ENCODE results near the gene CRKL. TPM values are rescaled to one million over a fixed set of nuclear protein-coding genes. Genes with fewer than 3 reads are reported as not detected.

The CRKL gene, protein sequence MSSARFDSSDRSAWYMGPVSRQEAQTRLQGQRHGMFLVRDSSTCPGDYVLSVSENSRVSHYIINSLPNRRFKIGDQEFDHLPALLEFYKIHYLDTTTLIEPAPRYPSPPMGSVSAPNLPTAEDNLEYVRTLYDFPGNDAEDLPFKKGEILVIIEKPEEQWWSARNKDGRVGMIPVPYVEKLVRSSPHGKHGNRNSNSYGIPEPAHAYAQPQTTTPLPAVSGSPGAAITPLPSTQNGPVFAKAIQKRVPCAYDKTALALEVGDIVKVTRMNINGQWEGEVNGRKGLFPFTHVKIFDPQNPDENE
- 35.2 and 37.0 TPM in 2 replicates for total RNA-seq

DNA sequence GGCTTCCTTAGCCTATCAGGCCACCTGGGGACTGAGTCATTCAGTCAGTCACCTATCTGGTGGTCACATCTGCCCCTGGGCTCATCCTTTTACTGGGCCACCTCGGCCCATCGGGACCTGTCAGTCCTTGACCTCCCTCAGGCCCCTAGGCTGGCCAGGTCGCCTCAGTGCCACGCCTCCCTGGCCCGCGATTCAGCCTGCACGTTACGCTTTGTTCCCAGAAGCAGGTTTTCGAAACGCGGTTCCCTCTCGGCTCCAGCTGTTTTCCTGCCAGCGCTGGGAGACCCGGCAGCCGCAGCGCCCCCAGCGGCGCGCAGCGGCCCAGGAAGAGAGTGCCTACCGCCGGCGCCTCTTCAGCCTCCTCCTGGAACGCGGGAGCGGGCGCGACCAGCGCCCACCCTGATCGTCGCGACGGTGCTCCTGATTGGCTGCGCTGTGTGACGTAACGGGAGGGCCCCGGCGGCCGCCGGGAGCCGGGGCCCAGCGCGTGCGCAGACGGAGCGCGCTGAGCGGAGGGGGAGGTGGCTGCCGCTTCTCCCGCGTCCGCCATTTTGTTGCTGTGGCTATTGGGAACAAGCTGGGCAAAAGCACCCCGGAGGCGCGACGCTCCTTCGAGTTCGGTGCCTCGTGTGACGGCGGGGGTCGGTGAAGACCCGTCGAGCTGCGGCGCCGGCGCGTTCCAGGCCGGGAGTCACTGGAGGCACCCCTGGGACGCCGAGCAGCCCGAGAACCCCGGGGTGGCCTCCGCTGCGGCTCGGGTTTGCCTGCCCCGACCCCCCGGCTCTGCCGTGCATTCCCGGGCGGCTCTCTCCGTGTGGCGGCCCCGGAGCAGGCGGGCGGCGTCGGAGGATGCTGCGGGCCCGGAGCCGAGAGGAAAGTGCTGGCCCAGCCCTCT, at the start of gene CRKL:
Gene CRKL, plus strand, starts transcription at position 492 of the 895 bp plus-strand sequence. CDS start 528 bp downstream, outside the sequence.

DNA sequence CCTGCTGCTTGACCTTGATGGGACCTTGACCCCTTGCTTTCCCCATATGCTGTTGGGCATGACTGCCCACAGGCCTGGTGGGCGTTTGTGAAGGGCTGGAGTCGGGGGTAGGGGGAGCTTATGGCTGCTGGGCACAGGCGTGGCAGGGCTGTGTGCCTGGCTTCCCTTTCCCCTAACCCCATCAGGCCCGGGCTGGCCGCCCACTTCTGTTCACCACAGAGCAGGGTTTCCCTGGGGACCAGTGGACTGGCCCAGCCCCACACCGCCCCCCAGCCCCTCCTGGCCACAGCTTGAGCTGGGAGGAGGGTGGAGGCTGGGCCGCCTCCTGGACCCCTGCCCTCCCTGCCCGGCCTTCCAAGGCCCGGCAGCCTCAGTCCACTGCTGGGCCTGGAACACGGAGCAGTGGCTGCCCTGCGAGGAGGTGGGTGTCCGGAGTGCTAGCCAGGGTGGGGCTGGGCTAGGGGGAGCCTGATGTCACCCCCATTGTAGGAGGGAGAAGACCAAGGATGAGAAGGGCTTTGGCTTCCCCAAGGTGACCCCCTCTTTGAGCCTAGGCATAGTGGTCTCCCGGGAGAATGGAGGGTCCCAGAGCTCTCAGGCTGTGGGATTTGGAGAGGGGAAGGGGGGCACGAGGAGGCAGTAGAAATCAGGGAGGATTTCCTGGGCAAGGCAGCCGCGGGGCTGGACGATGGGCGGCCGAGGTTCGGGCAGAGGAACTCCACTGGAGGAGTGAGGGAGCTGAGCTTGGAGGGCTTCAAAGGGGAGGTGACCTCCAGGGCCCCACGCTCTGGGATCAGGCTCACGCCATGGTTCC, 49.9 kb downstream of the CRKL start, which contains the start of gene AIFM3:
Gene AIFM3, plus strand, starts transcription at position 373 of the 814 bp plus-strand sequence. CDS start 690 bp downstream, outside the sequence.

DNA sequence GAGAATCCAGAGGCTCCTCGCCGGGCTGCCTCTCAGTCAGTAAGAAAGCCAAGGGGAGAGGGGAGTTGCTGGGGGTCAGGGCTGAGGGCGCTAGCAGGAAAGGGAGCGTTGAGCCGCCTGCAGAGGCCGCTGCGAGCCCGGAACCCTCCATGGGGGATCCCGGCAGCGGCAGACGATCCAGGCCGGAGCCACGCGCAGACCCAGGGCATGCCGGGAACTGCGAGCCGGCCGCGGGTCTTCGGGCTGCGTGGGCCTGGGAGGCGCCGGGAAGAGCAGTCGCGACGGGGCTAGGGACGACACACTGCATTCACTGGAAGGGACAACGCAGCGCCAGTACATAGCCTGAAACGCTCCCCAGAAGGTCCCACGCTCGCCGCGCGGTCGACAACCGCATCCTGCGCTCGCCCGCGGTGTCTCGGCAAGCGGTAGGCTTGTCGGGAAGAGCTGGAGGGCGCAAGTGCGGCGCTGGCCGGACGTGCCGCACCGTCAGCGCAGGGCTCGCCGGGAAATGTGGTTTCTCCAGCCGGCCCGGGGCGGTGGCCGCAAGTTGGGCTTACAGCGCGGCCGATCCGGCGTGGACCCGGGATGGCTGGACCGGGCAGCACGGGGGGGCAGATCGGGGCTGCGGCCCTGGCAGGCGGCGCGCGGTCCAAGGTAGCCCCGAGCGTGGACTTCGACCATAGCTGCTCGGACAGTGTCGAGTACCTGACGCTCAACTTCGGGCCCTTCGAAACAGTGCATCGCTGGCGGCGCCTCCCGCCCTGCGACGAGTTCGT, 64.8 kb downstream of the CRKL start, which contains the start of gene LZTR1:
Gene LZTR1, plus strand, starts transcription at position 511 of the 776 bp plus-strand sequence. Its CDS starts 75 bp downstream, at position 586.

DNA sequence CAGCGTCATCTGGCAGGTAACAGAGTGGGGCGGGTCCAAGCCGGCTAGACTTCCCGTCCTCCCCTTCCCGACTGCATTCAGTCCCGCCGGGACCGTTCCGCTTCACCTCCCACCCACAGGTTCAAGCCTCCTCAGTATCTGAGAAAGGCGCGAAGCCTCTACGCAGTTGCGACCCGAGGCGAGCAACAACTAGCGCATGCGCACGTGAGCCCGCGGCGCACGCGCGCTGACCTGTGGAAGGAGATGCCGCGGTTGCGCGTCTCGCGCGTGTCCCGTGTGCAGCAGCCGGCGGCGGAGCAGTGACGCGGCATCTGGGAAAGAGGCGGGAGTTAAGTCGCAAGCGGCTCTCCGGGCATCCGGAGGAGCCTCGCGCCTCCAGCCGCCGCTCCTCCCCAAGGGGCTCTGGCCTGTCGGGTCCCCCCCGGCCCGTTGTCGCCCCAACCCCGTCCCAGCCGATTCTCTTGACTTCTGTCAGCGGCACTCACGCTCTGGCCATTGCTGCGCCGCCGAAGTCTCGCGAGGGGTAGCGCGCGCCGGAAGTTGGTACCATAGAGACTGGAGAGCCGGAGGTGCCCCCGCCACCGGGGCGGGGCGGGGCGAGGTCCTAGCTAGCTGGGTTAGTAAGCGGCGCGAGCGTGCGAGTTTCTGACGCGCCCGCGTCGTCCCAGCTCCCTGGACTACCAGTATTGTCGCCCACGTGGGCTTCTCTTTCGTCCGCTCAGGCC, 84.6 kb downstream of the CRKL start, which contains the start of gene THAP7:
Gene THAP7, minus strand, starts transcription at position 518 of the 725 bp plus-strand sequence. Its CDS starts 207 bp downstream, at position 311.

Other genes starting within 250 kb of the CRKL start
- not detected in 2 replicates for gene SERPIND1, start 143.3 kb upstream of the CRKL start, total RNA-seq
- gene PI4KA, start 58.6 kb upstream of the CRKL start, total RNA-seq: 39.7 and 40.6 TPM in 2 replicates
- 16.1 and 20.3 TPM in 2 replicates for gene SNAP29, start 58.4 kb upstream of the CRKL start, total RNA-seq
- gene AIFM3, start 49.8 kb downstream of the CRKL start, total RNA-seq: 0.17 and 1.1 TPM in 2 replicates
- gene LZTR1, start 64.9 kb downstream of the CRKL start, total RNA-seq: 29.5 and 33.8 TPM in 2 replicates
- 34.0 TPM in 2 replicates for gene THAP7, start 84.7 kb downstream of the CRKL start, total RNA-seq
- gene P2RX6, start 97.8 kb downstream of the CRKL start, total RNA-seq: 4.1 and 4.3 TPM in 2 replicates
- 0.51 and 2.7 TPM in 2 replicates for gene SLC7A4, start 115.2 kb downstream of the CRKL start, total RNA-seq
- not detected in 2 replicates for gene LRRC74B, start 128.5 kb downstream of the CRKL start, total RNA-seq

Data from pericardium fibroblast (primary cell).